Measurements from ENCODE around the gene AFF2.

GRCh38 chrX:149013081-149013480 is 512.7 kb downstream of the AFF2 start:
- TF ChIP-seq POLR2AphosphoS5 (IDR thresholded peaks at IDR 0.05; ENCODE audit: low read depth, low read length) (no peak), POLR2A (IDR thresholded peaks at IDR 0.05; ENCODE audit: low read depth, low read length) (no peak)

Measured in GM12892 (cell line).